Peyer's patch (tissue), 4 donors: ENCODE measurements around the gene SPIN1.

Experiments used
- POLR2A ChIP-seq, 2 donors: fragments of 450-650 bp; IDR thresholded peaks; one replicate each; pipeline ENCODE4 v1.5.1; 2017; ENCODE audit warnings: antibody characterized with exemption in 2 of 2, mild to moderate bottlenecking in 2 of 2, moderate library complexity in 2 of 2
- TF ChIP-seq, protein P1 (sequence below), 6 experiments: fragments of 450-650 bp in 4 of 6; fragments of 200-600 bp in 2 of 6; sonication (generic) in 1 of 6; IDR thresholded peaks; one replicate each; pipeline ENCODE4 v1.5.1; 2017 to 2019; ENCODE audit warnings: antibody characterized with exemption in 6 of 6, mild to moderate bottlenecking in 3 of 6, moderate library complexity in 1 of 6

GRCh38 chr9:88464851-88465250 is 76.6 kb downstream of the SPIN1 start:
- TF ChIP-seq, protein P1, sequence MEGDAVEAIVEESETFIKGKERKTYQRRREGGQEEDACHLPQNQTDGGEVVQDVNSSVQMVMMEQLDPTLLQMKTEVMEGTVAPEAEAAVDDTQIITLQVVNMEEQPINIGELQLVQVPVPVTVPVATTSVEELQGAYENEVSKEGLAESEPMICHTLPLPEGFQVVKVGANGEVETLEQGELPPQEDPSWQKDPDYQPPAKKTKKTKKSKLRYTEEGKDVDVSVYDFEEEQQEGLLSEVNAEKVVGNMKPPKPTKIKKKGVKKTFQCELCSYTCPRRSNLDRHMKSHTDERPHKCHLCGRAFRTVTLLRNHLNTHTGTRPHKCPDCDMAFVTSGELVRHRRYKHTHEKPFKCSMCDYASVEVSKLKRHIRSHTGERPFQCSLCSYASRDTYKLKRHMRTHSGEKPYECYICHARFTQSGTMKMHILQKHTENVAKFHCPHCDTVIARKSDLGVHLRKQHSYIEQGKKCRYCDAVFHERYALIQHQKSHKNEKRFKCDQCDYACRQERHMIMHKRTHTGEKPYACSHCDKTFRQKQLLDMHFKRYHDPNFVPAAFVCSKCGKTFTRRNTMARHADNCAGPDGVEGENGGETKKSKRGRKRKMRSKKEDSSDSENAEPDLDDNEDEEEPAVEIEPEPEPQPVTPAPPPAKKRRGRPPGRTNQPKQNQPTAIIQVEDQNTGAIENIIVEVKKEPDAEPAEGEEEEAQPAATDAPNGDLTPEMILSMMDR (IDR thresholded peaks at IDR 0.05): no peak
- TF ChIP-seq POLR2A (IDR thresholded peaks at IDR 0.05): no peak
